ENCODE results near the gene SPINT1. TPM values are rescaled to one million over a fixed set of nuclear protein-coding genes. Genes with fewer than 3 reads are reported as not detected.

Gene SPINT1
- total RNA-seq, 1 donor from 2014 or later, result 4.0 TPM

DNA sequence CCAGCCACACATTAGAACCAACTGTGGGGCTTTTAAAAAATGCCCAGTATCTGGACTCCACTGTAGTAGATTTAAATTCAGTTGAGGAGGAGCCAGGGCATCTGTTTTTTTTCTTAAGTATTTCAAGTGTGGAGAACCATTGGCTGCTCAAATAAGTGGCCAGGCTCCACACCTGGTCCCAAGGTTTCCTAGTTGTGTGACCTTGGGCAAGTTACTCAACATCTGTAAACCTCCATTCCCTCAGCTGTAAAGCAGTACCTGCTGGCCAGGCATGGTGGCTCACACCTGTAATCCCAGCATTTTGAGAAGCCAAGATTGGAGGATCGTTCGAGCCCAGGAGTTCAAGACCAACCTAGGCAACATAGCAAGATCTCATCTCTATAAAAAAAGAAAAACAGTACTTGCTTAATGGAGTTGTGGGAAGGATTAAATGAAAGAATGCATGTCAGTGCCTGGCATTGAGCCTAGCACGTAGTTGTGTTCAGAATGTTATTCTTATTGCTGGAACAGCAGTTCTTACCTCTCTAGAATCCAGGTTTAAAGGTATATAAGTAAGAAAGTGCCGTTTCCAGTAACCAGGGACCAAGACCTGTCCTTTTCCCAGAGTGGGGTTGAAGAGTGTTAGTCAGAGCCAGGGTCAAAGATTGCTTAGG lies 17.3 kb upstream of the SPINT1 start:
- ATAC-seq, result no peak
- intact Hi-C loops (cut with DNase I), result no loop called here
- DNase-seq (ENCODE audit: low spot score), result no peak

- intact Hi-C loops (cut with DNase I), result no loop called here
- DNase-seq (ENCODE audit: low spot score) (no peak), ATAC-seq (no peak)
Measured at GRCh38 chr15:40828447-40829036, 15.3 kb upstream of the SPINT1 start, which contains the start of gene PPP1R14D. PPP1R14D (minus strand) TSS chr15:40828708; CDS start chr15:40828641, 67 bp downstream.

GRCh38 chr15:40829115-40829514 lies 14.7 kb upstream of the SPINT1 start:
- ATAC-seq (no peak), DNase-seq (ENCODE audit: low spot score) (no peak)
- intact Hi-C loops (cut with DNase I), result no loop called here

GRCh38 chr15:40830884-40831283 lies 13.0 kb upstream of the SPINT1 start:
- intact Hi-C loops (cut with DNase I), result no loop called here
- DNase-seq (ENCODE audit: low spot score) (no peak), ATAC-seq (no peak)

GRCh38 chr15:40831861-40832260 lies 12.0 kb upstream of the SPINT1 start:
- DNase-seq (ENCODE audit: low spot score) (no peak), ATAC-seq (no peak)

DNA sequence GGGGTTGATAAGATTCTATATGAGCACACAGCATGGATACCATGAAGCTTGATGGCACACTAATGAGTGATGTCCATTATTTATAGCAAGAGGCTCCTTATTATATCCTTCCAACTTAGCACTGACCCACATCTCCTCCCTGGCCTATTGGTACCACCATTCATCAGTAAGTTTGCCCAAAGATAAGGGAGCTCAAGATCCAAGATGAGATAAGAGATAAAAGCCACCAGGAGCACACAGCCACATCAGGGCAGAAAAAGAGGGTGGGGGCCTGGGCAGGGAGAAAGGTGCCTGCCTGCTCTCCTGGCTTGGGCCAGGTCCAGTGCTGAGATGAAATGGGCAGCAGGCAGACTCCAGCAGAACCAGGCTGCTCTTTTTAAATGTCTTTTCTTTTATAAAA lies 10.9 kb upstream of the SPINT1 start:
- DNase-seq (ENCODE audit: low spot score), result no peak
- intact Hi-C loops (cut with DNase I), result no loop called here
- no peak for ATAC-seq

More at GRCh38 chr15:40831861-40832260, 12.0 kb upstream of the SPINT1 start:
- intact Hi-C loops (cut with DNase I), result no loop called here

- intact Hi-C loops (cut with DNase I), result no loop called here
- DNase-seq (ENCODE audit: low spot score), result no peak
- no peak for ATAC-seq
Measured at GRCh38 chr15:40836020-40836419, 7.8 kb upstream of the SPINT1 start.

DNA sequence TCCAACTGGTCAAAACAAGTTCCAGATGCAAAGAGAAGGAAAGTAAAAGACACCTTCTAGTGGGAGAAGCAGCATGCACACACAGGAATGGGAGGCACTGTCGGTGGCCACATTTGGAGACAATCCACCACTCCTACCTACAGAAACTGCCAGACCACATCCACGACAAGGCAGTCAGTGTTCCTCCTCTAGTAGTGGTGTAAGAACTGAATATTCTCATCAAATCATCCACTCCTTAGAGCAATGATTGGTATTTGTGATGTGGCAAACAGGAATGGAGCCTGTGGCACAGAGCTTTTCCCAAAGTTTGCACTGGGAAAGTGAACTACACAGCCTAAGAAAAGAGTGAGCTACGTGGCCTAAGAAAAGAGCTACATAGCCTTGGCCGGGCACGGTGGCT lies 5.1 kb upstream of the SPINT1 start:
- intact Hi-C loops (cut with DNase I), result no loop called here
- no peak for ATAC-seq
- DNase-seq (ENCODE audit: low spot score), result no peak

DNA sequence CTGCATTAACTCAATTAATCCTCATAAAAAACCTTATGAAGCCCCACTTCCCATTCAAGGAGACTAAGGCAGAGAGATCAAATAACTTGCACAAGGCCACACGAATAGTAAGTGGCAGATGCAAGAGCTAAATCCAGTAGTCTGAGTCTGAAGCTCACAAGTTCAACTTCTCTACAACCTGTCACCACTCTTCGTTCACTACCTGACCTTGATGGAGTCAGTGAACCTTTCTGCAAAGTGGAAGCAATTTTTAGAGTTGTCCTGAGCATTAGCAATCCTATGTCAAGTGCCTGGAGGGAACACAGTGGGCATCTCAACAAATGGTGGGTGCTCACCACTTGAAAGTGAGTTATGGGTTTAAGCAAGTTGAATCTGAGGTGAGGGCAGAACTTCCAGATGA lies 2.1 kb upstream of the SPINT1 start:
- ATAC-seq (no peak), DNase-seq (ENCODE audit: low spot score) (no peak)
- intact Hi-C loops (cut with DNase I), result no loop called here

GRCh38 chr15:40843261-40843884 lies 475 bp upstream of the SPINT1 start:
- no peak for ATAC-seq
- no peak for DNase-seq (ENCODE audit: low spot score)
- intact Hi-C loops (cut with DNase I), result no loop called here

DNA sequence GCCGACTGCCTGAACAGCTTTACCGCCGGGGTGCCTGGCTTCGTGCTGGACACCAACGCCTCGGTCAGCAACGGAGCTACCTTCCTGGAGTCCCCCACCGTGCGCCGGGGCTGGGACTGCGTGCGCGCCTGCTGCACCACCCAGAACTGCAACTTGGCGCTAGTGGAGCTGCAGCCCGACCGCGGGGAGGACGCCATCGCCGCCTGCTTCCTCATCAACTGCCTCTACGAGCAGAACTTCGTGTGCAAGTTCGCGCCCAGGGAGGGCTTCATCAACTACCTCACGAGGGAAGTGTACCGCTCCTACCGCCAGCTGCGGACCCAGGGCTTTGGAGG lies 815 bp downstream of the SPINT1 start:
- intact Hi-C loops (cut with DNase I), result no loop called here
- no peak for DNase-seq (ENCODE audit: low spot score)
- peak; percentile 18 for ATAC-seq

GRCh38 chr15:40845036-40845435 lies 1.2 kb downstream of the SPINT1 start:
- no peak for DNase-seq (ENCODE audit: low spot score)
- ATAC-seq, result no peak
- intact Hi-C loops (cut with DNase I), result no loop called here

- ATAC-seq (no peak), DNase-seq (ENCODE audit: low spot score) (no peak)
- intact Hi-C loops (cut with DNase I), result no loop called here
Measured at GRCh38 chr15:40845511-40846284, 1.9 kb downstream of the SPINT1 start.

DNA sequence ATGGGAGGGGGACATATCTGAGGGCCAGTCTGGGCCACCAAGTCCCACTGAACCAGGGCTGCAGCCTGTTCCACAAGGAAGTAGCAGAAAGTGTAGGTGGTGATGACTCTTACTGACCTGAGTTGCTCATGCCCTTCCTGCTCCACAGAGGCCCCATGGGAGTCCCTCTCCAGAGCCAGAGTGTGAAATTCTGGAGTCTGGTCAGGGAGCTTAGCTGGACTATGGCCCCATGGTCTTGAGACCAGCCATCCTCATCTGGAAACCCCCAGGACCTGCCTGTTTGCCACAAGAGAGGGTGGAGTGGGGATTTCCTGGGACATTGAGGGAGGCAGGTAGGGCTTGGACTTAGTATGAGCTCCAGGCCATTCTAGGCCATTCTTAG lies 3.0 kb downstream of the SPINT1 start:
- intact Hi-C loops (cut with DNase I), result no loop called here
- ATAC-seq (no peak), DNase-seq (ENCODE audit: low spot score) (no peak)

GRCh38 chr15:40847223-40847961 lies 3.5 kb downstream of the SPINT1 start:
- peak; percentile 76 for ATAC-seq
- intact Hi-C loops (cut with DNase I), result no loop called here

GRCh38 chr15:40850576-40851112 lies 6.8 kb downstream of the SPINT1 start:
- intact Hi-C loops (cut with DNase I), result no loop called here
- ATAC-seq (no peak), DNase-seq (ENCODE audit: low spot score) (no peak)

More at GRCh38 chr15:40847223-40847961, 3.5 kb downstream of the SPINT1 start:
- peak; percentile 67 for DNase-seq (ENCODE audit: low spot score)

DNA sequence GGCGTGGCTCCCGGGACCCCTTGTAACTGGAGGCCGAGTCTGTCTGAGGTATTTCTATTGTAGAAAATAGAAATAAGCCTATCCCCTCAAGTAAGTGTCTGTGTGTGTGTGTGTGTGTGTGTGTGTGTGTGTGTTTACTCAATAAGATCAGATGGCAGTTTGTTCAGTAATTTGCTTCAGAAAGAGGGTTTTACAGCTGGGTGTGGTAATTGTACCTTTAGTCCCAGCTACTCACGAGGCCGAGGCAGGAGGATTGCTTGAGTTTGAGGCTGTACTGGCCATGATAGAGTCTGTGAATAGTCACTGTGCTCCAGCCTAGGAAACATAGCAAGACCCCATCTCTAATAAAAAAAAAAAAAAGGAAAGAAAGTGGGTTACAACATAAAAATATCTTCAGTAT lies 8.7 kb downstream of the SPINT1 start:
- no peak for ATAC-seq
- DNase-seq (ENCODE audit: low spot score), result no peak
- intact Hi-C loops (cut with DNase I), result no loop called here

GRCh38 chr15:40853241-40853890 lies 9.5 kb downstream of the SPINT1 start:
- DNase-seq (ENCODE audit: low spot score) (no peak), ATAC-seq (no peak)
- intact Hi-C loops (cut with DNase I), result no loop called here

- DNase-seq (ENCODE audit: low spot score) (no peak), ATAC-seq (no peak)
- intact Hi-C loops (cut with DNase I), result no loop called here
Measured at GRCh38 chr15:40854161-40854560, 10.3 kb downstream of the SPINT1 start.

Measured in sciatic nerve (tissue), 2 donors.